MCF 10A (cell line): Measurements from ENCODE around the gene CCDC146. TPM values are rescaled to one million over a fixed set of nuclear protein-coding genes. Genes with fewer than 3 reads are reported as not detected.

ENCODE experiments used
- BruUV-seq: library from RNA; stranded (reverse); fragments of 400-500 nt; replicated peaks from 2 replicates; lab custom pipeline; 2021; lab: Mats Ljungman, UMichigan
- CTCF ChIA-PET: fragments of 300-600 bp; sonication (Branson Sonifier 250); formaldehyde crosslinking; extraction: SDS; loops from one replicate; lab custom pipeline; 2021; ENCODE audit warnings: antibody characterized with exemption, inconsistent platforms; lab: Yijun Ruan, JAX
- POLR2A ChIA-PET: fragments of 300-600, 350-650 bp; sonication (Branson Sonifier 250); formaldehyde crosslinking; extraction: SDS; loops from one replicate; lab custom pipeline; 2020; ENCODE audit warnings: antibody characterized with exemption, inconsistent platforms; lab: Yijun Ruan, JAX
- DNase-seq: peaks from one replicate; pipeline ENCODE4 v3.0.0-alpha.2; 2018; ENCODE audit not compliant: unreplicated experiment
- H3K27ac Mint-ChIP-seq: one replicate; pipeline ENCODE4 v1.8.0; 2022; ENCODE audit warnings: mild to moderate bottlenecking, low read depth, mixed read lengths; ENCODE audit not compliant: unreplicated experiment
- H3K27me3 Mint-ChIP-seq: one replicate; pipeline ENCODE4 v1.8.0; 2022; ENCODE audit warnings: mixed read lengths; ENCODE audit not compliant: insufficient read depth, unreplicated experiment
- H3K36me3 Mint-ChIP-seq: one replicate; pipeline ENCODE4 v1.8.0; 2022; ENCODE audit warnings: mild to moderate bottlenecking, moderate library complexity, mixed read lengths; ENCODE audit not compliant: insufficient read depth, unreplicated experiment
- H3K4me1 Mint-ChIP-seq: one replicate; pipeline ENCODE4 v1.8.0; 2022; ENCODE audit warnings: mixed read lengths; ENCODE audit not compliant: insufficient read depth, unreplicated experiment
- H3K4me3 Mint-ChIP-seq: one replicate; pipeline ENCODE4 v1.8.0; 2022; ENCODE audit warnings: mild to moderate bottlenecking, moderate library complexity, mixed read lengths; ENCODE audit not compliant: unreplicated experiment
- H3K9me3 Mint-ChIP-seq: one replicate; pipeline ENCODE4 v1.8.0; 2022; ENCODE audit warnings: mixed read lengths; ENCODE audit not compliant: unreplicated experiment
- intact Hi-C: fragments of 100-400 bp; cut with micrococcal nuclease; formaldehyde crosslinking; loops from 2 replicates; pipeline ENCODE4 v1.14.1; 2022
- total RNA-seq: library from RNA; stranded (reverse); gene quantifications from 2 replicates; pipeline ENCODE4 v1.2.3, GENCODE V29; 2022
- TF ChIP-seq, protein P1 (sequence below): fragments of 200-600 bp; IDR thresholded peaks from one replicate; pipeline ENCODE4 v1.8.0; 2022; ENCODE audit warnings: antibody characterized with exemption, mild to moderate bottlenecking; ENCODE audit not compliant: unreplicated experiment

CCDC146 gene
- total RNA-seq, 1 experiment from 2014 or later: 2.7 TPM

DNA sequence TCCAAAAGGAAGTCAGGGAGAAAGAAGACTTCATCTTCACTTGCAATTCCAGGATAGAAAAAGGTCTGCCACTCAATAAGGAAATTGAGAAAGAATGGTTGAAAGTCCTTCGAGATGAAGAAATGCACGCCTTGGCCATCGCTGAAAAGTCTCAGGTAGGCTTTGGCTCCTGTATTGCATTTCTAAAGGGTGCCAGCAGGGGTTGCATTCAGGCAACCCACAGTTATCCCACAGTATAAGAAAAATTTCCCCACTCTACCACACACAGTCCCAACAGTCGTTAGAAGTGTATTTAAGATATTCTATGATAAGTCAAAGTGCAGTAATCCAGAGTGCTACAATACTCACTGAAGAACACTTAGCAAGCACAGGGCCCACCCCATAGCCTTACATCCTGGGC, 170.6 kb downstream of the CCDC146 start:
- no peaks in the 10 kb centered on the region for H3K36me3 Mint-ChIP-seq
- ChIA-PET POLR2A (no interaction called here), CTCF (no interaction called here)
- TF ChIP-seq, protein P1, sequence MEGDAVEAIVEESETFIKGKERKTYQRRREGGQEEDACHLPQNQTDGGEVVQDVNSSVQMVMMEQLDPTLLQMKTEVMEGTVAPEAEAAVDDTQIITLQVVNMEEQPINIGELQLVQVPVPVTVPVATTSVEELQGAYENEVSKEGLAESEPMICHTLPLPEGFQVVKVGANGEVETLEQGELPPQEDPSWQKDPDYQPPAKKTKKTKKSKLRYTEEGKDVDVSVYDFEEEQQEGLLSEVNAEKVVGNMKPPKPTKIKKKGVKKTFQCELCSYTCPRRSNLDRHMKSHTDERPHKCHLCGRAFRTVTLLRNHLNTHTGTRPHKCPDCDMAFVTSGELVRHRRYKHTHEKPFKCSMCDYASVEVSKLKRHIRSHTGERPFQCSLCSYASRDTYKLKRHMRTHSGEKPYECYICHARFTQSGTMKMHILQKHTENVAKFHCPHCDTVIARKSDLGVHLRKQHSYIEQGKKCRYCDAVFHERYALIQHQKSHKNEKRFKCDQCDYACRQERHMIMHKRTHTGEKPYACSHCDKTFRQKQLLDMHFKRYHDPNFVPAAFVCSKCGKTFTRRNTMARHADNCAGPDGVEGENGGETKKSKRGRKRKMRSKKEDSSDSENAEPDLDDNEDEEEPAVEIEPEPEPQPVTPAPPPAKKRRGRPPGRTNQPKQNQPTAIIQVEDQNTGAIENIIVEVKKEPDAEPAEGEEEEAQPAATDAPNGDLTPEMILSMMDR: no peak
- H3K4me1 Mint-ChIP-seq: peaks cover 6% of the 10 kb centered on the region
- BruUV-seq: no TSS peak
- intact Hi-C loops: no loop called here
- no peaks in the 10 kb centered on the region for H3K27me3 Mint-ChIP-seq
- DNase-seq: peak; percentile 4
- H3K9me3 Mint-ChIP-seq: peaks cover 15% of the 10 kb centered on the region
- H3K27ac Mint-ChIP-seq: no peak overlapping the region
- no peak overlapping the region for H3K4me3 Mint-ChIP-seq

- H3K36me3 Mint-ChIP-seq: no peaks in the 10 kb centered on the region
- POLR2A ChIA-PET: no interaction called here
- BruUV-seq: no TSS peak
Measured at GRCh38 chr7:77295549-77295948, 173.1 kb downstream of the CCDC146 start.

GRCh38 chr7:77306231-77307067, 184.0 kb downstream of the CCDC146 start:
- ChIA-PET POLR2A (no interaction called here), CTCF (interaction anchor here (0.9 to 1.2 kb wide), 3 partner anchors 9 to 59 kb away, joined by 3 to 6 read pairs (median 3); no protein-coding TSS in a partner anchor)
- DNase-seq: no peak
- Mint-ChIP-seq H3K27me3 (no peaks in the 10 kb centered on the region), H3K27ac (no peak overlapping the region), H3K36me3 (peaks cover 7% of the 10 kb centered on the region), H3K4me1 (peaks cover 7% of the 10 kb centered on the region), H3K4me3 (no peak overlapping the region), H3K9me3 (peaks cover 16% of the 10 kb centered on the region)
- TF ChIP-seq, protein P1: no peak
- BruUV-seq: no TSS peak
- intact Hi-C loops: no loop called here

More at GRCh38 chr7:77295549-77295948, 173.1 kb downstream of the CCDC146 start:
- Mint-ChIP-seq H3K9me3 (peaks cover 15% of the 10 kb centered on the region), H3K27ac (no peak overlapping the region), H3K4me1 (no peaks in the 10 kb centered on the region), H3K27me3 (no peaks in the 10 kb centered on the region), H3K4me3 (no peak overlapping the region)
- CTCF ChIA-PET: interaction anchor here (0.6 kb wide), 1 partner anchor 49 kb away, joined by 3 read pairs; no protein-coding TSS in a partner anchor
- TF ChIP-seq, protein P1: no peak
- DNase-seq: no peak
- intact Hi-C loops: no loop called here

DNA sequence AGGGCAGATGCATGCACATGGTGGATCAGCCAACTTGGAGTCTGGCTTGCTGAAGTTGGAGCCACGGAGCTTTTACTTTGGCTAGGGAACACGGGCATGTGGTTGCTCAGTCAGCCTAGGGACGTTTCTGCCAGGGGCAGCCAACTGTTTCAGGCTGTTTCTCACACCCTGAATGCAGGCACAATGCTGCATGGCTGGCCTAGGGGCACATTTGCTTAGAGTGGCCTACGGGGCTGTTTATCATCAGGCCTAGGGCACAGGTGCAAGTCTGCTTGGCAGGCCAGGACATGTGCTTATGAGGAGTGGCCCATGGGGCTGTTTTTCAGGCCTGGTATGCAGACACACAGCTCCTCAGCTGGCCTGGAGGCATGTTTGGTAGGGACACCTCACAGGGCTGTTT, 186.4 kb downstream of the CCDC146 start:
- no TSS peak for BruUV-seq
- H3K36me3 Mint-ChIP-seq: peaks cover 7% of the 10 kb centered on the region
- no peaks in the 10 kb centered on the region for H3K27me3 Mint-ChIP-seq
- DNase-seq: no peak
- intact Hi-C loops: no loop called here
- H3K9me3 Mint-ChIP-seq: peaks cover 8% of the 10 kb centered on the region
- CTCF ChIA-PET: interaction anchor here (0.6 to 1.0 kb wide), 4 partner anchors 12 to 184 kb away, joined by 3 to 9 read pairs (median 4); no protein-coding TSS in a partner anchor
- H3K4me1 Mint-ChIP-seq: peaks cover 7% of the 10 kb centered on the region
- POLR2A ChIA-PET: no interaction called here
- H3K4me3 Mint-ChIP-seq: no peak overlapping the region
- no peak overlapping the region for H3K27ac Mint-ChIP-seq
- TF ChIP-seq, protein P1: no peak
